Lower lobe of right lung (tissue), 2 donors: ENCODE results near the gene PDGFRA. TPM values are rescaled to one million over a fixed set of nuclear protein-coding genes. Genes with fewer than 3 reads are reported as not detected.

Experiments used
- ATAC-seq, 2 donors: fragments of 200-7000 bp; cut with Tn5 transposase; one replicate each; pipeline ENCODE4 v1.9.1; 2020 to 2022; ENCODE audit warnings: mild to moderate bottlenecking in 2 of 2, moderate library complexity in 2 of 2
- DNase-seq: peaks from one replicate; pipeline ENCODE4 v3.0.0-alpha.2; 2020
- H3K27ac ChIP-seq: fragments of 200-600 bp; one replicate; pipeline ENCODE4 v1.8.0; 2022
- H3K27me3 ChIP-seq: fragments of 200-600 bp; one replicate; pipeline ENCODE4 v1.8.0; 2022; ENCODE audit warnings: low read depth
- H3K36me3 ChIP-seq: fragments of 200-600 bp; one replicate; pipeline ENCODE4 v1.8.0; 2022; ENCODE audit warnings: mild to moderate bottlenecking
- H3K4me1 ChIP-seq: fragments of 200-600 bp; one replicate; pipeline ENCODE4 v1.8.0; 2022
- H3K4me3 ChIP-seq: fragments of 200-600 bp; one replicate; pipeline ENCODE4 v1.8.0; 2022; ENCODE audit warnings: mild to moderate bottlenecking
- H3K9me3 ChIP-seq: fragments of 200-600 bp; one replicate; pipeline ENCODE4 v1.8.0; 2022
- intact Hi-C: fragments of 100-400 bp; cut with DNase I; formaldehyde crosslinking; loops from one replicate; pipeline ENCODE4 v1.11.0; 2022
- total RNA-seq: library from RNA; stranded (reverse); fragmentation: NEBNext Ultra II Directional; extraction: Animal tissue kit (Norgen Biotek cat#: 25700); gene quantifications from one replicate; pipeline ENCODE4 v1.2.1, GENCODE V29; 2021
- TF ChIP-seq, protein P1 (sequence below): fragments of 200-600 bp; IDR thresholded peaks from one replicate; pipeline ENCODE4 v1.8.0; 2022; ENCODE audit warnings: antibody characterized with exemption, mild to moderate bottlenecking
- donor health status: DM: no; HTN: yes; CAD: no; lungs with severe emphysema.

PDGFRA gene
- total RNA-seq, 1 donor from 2014 or later, result 69.5 TPM

DNA sequence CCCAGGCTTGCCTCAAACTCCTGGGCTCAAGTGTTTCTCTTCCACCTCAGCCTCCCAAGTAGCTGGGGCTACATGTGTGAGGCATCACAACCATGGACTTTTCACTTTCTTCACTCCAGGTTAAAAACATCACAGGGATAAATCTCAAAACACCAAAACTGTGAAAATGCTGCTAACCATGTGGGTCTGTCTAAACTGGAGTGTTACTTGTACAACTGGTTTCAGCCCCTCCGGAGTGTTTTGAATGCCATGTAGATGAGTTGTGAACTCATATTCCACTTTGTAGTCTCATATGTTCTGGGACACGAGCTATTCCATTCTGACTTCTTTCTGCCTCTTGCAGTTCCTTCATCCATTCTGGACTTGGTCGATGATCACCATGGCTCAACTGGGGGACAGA, 43.0 kb downstream of the PDGFRA start:
- Histone ChIP-seq H3K27me3 (no peaks in the 10 kb centered on the region), H3K9me3 (no peaks in the 10 kb centered on the region), H3K27ac (no peak overlapping the region), H3K4me1 (peaks cover 9% of the 10 kb centered on the region), H3K36me3 (peaks cover 27% of the 10 kb centered on the region), H3K4me3 (no peak overlapping the region)
- ATAC-seq, result no peak
- TF ChIP-seq, protein P1, sequence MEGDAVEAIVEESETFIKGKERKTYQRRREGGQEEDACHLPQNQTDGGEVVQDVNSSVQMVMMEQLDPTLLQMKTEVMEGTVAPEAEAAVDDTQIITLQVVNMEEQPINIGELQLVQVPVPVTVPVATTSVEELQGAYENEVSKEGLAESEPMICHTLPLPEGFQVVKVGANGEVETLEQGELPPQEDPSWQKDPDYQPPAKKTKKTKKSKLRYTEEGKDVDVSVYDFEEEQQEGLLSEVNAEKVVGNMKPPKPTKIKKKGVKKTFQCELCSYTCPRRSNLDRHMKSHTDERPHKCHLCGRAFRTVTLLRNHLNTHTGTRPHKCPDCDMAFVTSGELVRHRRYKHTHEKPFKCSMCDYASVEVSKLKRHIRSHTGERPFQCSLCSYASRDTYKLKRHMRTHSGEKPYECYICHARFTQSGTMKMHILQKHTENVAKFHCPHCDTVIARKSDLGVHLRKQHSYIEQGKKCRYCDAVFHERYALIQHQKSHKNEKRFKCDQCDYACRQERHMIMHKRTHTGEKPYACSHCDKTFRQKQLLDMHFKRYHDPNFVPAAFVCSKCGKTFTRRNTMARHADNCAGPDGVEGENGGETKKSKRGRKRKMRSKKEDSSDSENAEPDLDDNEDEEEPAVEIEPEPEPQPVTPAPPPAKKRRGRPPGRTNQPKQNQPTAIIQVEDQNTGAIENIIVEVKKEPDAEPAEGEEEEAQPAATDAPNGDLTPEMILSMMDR, result no peak
- DNase-seq, result no peak
- intact Hi-C loops, result no loop called here

DNA sequence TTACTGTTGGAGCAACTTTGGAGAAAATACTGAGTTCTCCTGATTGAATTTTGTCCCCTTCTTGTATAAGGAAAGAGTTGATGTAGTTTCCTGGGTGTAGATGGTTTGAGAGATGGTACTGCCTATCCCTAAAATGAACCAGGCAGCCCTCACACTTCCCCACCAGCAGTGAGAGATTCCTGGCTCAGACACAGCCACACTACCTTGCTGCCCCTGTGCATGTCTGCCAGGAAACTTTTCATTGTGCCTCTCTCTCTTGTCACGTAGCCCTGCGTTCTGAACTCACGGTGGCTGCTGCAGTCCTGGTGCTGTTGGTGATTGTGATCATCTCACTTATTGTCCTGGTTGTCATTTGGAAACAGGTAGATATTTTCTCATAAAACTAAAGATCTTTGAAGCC, 45.2 kb downstream of the PDGFRA start:
- no peak overlapping the region for H3K4me3 ChIP-seq
- H3K9me3 ChIP-seq, result no peaks in the 10 kb centered on the region
- DNase-seq (no peak), ATAC-seq (no peak)
- H3K27me3 ChIP-seq, result no peaks in the 10 kb centered on the region
- peaks cover 12% of the 10 kb centered on the region for H3K36me3 ChIP-seq
- TF ChIP-seq, protein P1, result no peak
- peaks cover 19% of the 10 kb centered on the region for H3K4me1 ChIP-seq
- intact Hi-C loops, result no loop called here
- H3K27ac ChIP-seq, result no peak overlapping the region

DNA sequence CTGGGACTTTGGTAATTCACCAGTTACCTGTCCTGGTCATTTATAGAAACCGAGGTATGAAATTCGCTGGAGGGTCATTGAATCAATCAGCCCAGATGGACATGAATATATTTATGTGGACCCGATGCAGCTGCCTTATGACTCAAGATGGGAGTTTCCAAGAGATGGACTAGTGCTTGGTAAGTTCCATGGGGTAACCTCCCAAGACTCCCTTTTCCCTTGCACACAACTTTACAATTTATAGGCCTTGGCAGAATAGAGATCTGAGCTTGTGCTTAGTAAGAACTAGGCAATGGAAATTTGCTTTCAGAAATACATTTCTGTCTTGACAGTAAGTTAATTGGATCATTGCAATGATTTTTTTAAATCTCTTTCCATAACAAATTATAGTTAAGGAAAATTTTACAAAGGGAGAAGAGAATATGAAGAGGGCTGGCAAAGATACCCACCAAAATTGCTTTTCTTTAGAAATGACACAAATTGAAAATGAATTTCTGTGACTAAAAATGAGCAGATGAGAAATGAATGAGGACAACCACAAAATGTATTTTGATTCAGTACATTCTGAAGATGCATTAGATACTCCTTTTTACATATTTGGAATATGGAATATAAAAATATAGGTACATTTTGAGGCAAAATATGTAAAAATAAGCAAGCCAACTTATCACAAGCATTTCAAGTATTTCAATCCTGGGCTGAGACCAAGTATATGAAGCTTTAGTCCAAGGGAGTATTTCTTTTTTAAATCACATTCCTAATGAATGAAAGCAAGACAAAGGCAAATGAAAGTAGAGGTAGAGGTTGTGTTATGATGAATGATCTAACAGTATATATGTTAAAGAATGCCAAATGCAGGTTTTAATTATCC, 45.9 kb downstream of the PDGFRA start:
- no peak for DNase-seq
- TF ChIP-seq, protein P1, result no peak
- intact Hi-C loops, result no loop called here
- Histone ChIP-seq H3K9me3 (no peaks in the 10 kb centered on the region), H3K4me3 (no peak overlapping the region), H3K27me3 (no peaks in the 10 kb centered on the region), H3K27ac (no peak overlapping the region), H3K36me3 (peaks cover 12% of the 10 kb centered on the region), H3K4me1 (peaks cover 19% of the 10 kb centered on the region)
- ATAC-seq, result no peak

DNA sequence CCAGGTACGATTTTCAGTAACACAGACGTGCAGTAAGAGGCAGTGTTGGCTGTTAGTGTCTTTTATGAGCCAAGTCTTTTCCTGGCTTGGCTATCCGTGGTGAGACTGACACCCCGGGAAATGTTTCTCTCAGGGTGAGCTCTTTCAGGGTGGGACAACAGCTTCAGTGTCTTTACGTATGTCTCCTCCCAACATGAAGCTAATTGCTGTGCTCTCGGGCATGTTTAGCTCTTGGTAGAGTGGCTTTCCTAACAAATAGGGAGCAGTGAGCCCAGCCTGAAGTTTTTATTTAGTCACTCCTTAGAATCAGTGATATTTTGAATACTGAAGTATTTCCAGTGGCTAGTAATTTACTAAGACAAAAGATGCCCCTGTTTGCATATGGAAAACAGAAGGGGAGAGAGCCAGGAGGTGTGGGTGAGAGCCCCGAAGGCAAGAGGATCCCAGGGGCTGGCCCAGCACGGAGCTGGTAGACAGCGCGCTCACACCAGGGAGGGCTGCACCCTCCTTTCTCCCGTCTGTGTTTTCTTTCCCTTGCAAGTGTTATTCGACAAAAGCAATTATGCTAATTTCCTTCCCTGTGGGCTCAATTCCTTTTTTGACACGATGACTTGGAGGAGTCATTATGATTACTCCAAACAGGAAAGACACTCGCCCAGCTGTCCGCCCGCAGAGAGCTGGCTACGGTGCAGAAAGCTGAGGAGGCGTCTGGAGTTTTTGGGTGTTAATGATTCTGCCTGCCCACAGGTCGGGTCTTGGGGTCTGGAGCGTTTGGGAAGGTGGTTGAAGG, 47.7 kb downstream of the PDGFRA start:
- Histone ChIP-seq H3K36me3 (peaks cover 12% of the 10 kb centered on the region), H3K4me3 (no peak overlapping the region)

DNA sequence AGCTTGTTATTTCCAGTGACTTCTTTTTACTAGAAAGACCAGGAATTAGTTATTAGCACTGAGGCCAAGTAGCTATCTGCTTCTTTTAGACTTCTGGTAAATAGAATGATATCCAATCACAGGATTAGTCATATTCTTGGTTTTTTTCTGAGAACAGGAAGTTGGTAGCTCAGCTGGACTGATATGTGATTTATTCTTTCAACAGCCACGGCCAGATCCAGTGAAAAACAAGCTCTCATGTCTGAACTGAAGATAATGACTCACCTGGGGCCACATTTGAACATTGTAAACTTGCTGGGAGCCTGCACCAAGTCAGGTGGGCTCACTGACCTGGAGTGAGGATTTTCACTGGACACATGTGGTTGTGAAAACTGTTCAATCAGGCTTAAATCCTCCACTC, 48.6 kb downstream of the PDGFRA start:
- DNase-seq (no peak), ATAC-seq (no peak)
- intact Hi-C loops, result no loop called here
- Histone ChIP-seq H3K4me1 (peaks cover 40% of the 10 kb centered on the region), H3K27me3 (no peaks in the 10 kb centered on the region), H3K4me3 (no peak overlapping the region), H3K9me3 (peaks cover under 1% of the 10 kb centered on the region), H3K27ac (no peak overlapping the region), H3K36me3 (peaks cover 6% of the 10 kb centered on the region)
- TF ChIP-seq, protein P1, result no peak

More for the DNA sequence above, 47.7 kb downstream of the PDGFRA start:
- TF ChIP-seq, protein P1, result no peak
- H3K4me1 ChIP-seq, result peaks cover 35% of the 10 kb centered on the region
- no peaks in the 10 kb centered on the region for H3K27me3 ChIP-seq
- no peak overlapping the region for H3K27ac ChIP-seq
- DNase-seq (no peak), ATAC-seq (no peak)
- intact Hi-C loops, result no loop called here
- H3K9me3 ChIP-seq, result no peaks in the 10 kb centered on the region
